Ureter (tissue), 1 donor: ENCODE data around the gene C2CD2L. TPM values are rescaled to one million over a fixed set of nuclear protein-coding genes. Genes with fewer than 3 reads are reported as not detected.
"Not testable (repeated sequence)": the region's sequence is repeated elsewhere in the genome, so short reads cannot be mapped to it uniquely, and the experiment has no call there.

ENCODE experiments used
- DNase-seq: peaks from one replicate; pipeline ENCODE4 v3.0.0-alpha.2; 2020; ENCODE audit warnings: low spot score
- total RNA-seq: library from RNA; stranded (reverse); gene quantifications from one replicate; pipeline ENCODE4 v1.2.4, GENCODE V29; 2023
- donor health status: DM: yes; HTN: yes; CAD: no.

The C2CD2L gene
- total RNA-seq, 1 donor from 2014 or later, result 10.1 TPM

DNA sequence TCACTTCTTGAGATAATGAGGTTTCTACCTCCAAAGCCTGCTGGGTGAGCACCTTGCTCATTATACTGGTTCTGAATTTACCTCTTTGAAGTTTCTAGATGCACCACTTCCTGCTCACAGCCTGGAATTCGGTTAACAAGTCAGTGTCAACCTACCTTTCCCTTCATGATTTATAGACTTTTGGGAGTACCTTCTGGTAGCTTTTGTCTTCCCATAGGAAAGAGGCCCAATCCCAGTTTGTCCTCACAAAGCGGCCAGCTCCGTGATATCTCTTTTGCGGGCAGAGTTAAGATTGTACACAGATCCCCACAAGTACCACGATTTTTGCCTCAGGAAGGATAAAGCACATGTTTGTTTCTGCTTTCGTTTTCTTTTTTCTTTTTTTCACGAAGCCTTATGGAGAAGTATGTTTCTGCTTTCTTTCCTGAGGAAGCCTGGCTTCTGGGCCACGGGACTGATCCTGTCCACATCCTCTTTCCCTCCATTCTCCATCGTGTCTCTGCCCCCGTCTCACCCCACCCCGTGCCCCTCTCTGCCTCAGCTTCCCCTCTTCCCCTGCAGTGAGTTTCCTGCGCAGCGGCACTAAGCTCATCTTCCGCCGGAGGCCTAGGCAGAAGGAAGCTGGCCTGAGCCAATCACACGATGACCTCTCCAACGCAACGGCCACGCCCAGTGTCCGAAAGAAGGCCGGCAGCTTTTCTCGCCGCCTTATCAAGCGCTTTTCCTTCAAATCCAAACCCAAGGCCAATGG, 8.5 kb downstream of the C2CD2L start:
- DNase-seq, result no peak

DNA sequence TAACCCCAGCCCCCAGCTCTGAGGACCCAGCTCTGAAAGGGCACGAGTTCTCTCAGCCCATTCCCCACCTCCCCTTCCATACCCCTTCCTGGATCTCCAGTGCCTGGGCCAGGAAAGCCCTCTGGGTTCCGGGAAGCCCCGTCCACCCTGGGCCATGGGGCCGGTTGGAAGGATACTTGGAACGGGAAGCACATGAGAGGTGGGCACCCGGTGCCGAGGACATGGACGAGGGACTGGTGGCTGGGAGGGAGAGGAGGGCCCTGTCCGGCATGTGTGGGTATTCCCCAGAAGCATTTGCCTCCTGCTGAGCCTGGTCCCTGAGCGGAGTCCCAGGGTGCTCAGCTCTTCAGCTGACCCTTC, 9.1 kb downstream of the C2CD2L start:
- no peak for DNase-seq

GRCh38 chr11:119116601-119117000, 9.5 kb downstream of the C2CD2L start:
- DNase-seq, result no peak

DNA sequence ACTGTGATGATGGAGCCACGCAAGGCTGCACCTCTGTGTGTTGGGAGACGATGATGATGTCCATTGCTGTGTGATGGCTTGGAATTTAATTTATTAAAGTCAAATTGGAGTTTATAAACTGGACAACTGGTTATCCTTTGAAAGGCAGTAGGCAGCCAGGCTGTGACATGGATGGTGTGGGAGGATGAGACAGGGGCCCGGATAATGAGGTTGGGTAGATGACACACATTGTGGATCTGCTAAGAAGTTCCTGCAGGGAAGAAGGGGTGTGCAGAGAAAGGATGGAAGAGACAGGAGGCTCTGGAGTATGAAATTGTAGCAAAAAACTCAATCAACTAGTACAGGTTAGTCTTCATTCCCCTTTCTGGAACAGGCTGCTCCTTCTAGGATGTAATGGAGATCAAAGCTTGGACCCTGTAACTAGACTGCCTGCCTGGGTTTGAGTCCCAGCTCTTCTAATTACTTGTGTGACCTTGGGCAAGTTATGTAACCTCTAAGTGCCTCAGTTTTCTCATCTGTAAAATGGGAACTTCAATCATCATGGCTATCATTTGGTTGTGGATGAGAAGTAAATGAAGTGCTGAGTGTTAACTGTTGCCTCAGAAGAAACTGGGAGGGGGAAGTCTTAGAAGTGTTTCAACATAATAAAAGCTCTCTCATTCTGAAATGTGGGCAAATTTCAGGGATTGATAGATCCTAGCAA, 10.0 kb downstream of the C2CD2L start:
- no peak for DNase-seq

GRCh38 chr11:119118227-119118626, 11.1 kb downstream of the C2CD2L start:
- DNase-seq, result no peak

- no peak for DNase-seq
Measured at GRCh38 chr11:119118946-119119345, 11.8 kb downstream of the C2CD2L start.

DNA sequence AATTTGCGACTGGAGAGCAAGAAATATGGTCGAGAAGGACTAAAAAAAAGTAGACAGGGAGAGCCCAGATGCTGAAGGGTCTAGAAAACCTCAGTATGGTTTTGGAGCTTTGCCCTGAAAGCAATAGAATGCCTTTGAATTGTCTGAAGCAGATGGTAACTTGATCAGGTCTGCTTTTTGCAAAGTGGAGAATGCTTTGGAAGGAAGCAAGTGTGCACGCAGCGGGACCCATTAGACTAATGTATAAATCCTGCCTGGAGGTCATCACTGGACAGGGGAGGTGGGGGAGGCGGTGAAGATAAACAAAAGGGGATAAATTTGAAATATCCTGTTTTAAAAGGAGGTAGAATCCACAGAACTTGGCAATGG, 13.5 kb downstream of the C2CD2L start:
- DNase-seq, result no peak

DNA sequence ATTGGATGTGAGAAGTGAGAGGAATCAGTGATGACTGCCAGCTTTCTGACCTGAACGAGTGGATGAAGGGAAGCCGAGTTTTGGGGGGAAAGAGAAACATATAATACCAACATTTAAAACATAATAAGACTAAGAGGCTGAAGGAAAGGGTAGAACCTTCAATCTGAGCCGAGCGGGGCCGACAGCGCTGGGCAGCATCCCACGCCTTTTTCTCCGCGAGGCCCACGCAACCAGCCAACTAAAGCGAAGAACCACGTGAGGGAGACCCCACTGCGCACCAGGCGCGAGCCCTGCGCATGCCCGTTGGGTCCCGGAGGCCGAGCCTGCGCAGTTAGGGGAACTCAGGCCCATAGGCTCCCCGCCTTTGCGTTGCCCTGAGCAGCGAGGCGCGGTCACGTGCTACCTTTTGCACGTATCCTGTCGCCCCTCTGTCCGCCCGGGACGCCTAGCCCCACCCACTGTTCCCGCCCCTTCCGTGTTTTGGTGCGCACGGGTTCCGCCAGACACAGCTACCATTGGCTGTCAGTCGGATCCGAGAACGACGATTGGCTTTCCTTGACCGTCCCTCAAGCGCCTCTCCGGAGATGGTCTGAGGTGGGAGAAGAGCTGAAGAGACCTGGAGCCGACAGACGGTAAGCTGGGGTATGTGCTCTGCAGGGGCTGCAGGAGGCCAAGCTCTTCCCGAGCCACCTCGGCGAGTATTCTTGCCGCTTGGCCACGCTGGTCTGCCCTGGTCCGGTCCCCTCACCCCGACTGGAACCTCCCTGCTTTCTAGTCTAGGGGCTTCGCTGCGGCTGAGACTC, 14.1 kb downstream of the C2CD2L start, which contains the start of gene HINFP:
HINFP (plus strand) TSS at position 573 of the 803 bp plus-strand sequence. CDS start 5,365 bp downstream, outside the sequence.
- peak; percentile 100 for DNase-seq

- DNase-seq, result no peak
Measured at GRCh38 chr11:119121811-119122124, 14.6 kb downstream of the C2CD2L start.

GRCh38 chr11:119125821-119126220, 18.7 kb downstream of the C2CD2L start:
- no peak for DNase-seq

- no peak for DNase-seq
Measured at GRCh38 chr11:119126675-119127268, 19.6 kb downstream of the C2CD2L start.

DNA sequence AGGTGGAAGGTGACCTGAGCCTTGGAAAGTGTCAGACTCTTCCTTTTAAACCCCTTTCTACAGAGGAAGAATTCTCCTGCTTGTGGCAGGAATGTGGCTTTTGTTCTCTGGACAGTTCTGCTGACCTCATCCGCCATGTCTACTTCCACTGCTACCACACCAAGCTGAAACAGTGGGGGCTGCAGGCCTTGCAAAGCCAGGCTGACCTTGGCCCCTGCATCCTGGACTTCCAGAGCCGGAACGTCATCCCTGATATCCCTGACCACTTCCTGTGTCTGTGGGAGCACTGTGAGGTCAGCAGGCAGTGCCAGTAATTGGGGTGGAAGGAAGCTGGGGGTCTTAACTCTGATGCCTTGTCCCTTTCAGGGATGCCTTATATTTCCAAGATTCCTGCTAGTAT, 23.5 kb downstream of the C2CD2L start:
- no peak for DNase-seq

GRCh38 chr11:119134389-119134978, 27.3 kb downstream of the C2CD2L start:
- DNase-seq, result no peak

DNA sequence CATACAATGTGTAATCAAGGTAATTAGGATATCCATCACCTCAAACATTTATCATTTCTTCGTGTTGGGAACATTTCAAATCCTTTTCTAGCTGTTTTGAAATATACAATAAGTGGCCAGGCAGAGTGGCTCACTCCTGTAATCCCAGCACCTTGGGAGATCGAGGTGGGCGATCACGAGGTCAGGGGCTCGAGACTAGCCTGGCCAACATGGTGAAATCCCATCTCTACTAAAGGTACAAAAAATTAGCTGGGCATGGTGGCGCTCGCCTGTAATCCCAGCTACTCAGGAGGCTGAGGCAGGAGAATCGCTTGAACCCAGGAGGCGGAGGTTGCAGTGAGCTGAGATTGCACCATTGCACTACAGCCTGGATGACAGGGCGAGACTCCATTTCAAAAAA, 32.1 kb downstream of the C2CD2L start:
- DNase-seq, result not testable (repeated sequence)

GRCh38 chr11:119144825-119145486, 37.8 kb downstream of the C2CD2L start:
- DNase-seq, result no peak

- DNase-seq, result no peak
Measured at GRCh38 chr11:119145551-119145950, 38.4 kb downstream of the C2CD2L start.

DNA sequence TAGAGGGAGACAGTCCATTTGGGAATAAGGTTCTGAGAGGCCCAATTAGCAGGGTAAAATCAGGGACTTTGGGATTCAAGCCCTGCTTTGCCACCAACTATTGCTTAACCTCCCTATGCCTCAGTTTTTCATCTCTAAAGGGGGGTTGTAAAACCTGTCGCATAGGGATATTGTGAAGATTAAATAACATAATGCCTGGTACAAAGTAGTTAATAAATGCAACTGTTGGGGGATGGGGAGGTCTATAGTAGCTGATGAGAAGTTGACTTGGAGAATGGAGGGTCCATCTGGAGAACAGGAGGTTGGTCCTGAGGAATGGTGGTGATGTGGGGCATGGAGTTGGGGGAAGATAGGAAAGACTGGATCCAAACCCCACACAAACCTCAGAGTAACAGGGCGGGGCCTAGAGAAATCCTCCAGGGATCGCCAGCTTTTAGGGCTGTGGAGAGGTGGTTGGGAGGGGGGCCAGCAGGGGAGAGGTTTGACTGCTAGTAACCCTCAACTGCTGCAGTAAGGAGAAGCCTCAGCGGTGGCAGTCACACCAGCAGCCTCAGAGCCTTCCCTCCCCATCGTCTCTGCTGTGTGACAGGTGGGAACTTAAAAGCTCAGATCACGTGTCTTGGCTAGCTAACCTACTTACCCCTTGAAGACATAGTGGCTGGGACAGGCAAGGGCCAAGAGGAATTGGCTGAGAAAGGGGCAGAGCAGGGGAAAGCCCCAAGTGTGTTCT, 40.6 kb downstream of the C2CD2L start:
- DNase-seq, result no peak

- no peak for DNase-seq
Measured at GRCh38 chr11:119148720-119149017, 41.5 kb downstream of the C2CD2L start.

- no peak for DNase-seq
Measured at GRCh38 chr11:119149018-119149785, 42.1 kb downstream of the C2CD2L start, which contains the start of gene ABCG4. Gene ABCG4, plus strand, starts transcription at chr11:119149052. Its CDS starts 914 bp downstream, at chr11:119149966.

GRCh38 chr11:119149786-119150275, 42.7 kb downstream of the C2CD2L start:
- no peak for DNase-seq
